Mesendoderm (in vitro differentiated cells): Measurements from ENCODE around the gene NPAS3.

Experiments used
- DNase-seq: peaks from one replicate; pipeline ENCODE4 v3.0.0; 2013
- H2AK5ac ChIP-seq: 2 replicates; pipeline ENCODE4 v1.6.1; 2013; ENCODE audit warnings: low read length, inconsistent platforms
- H2BK120ac ChIP-seq: 2 replicates; pipeline ENCODE4 v1.6.1; 2013; ENCODE audit warnings: low read depth, mild to moderate bottlenecking, low read length, moderate library complexity, mixed read lengths
- H2BK15ac ChIP-seq: replicated peaks from 2 replicates; pipeline ENCODE4 v1.6.1; 2013; ENCODE audit warnings: low read depth, mild to moderate bottlenecking, moderate library complexity
- H2BK5ac ChIP-seq: 2 replicates; pipeline ENCODE4 v1.6.1; 2013; ENCODE audit warnings: low read length, inconsistent platforms
- H3K18ac ChIP-seq: 2 replicates; pipeline ENCODE4 v1.6.1; 2013; ENCODE audit warnings: mild to moderate bottlenecking, low read length, mixed read lengths
- H3K23ac ChIP-seq: one replicate; pipeline ENCODE4 v1.6.1; 2013; ENCODE audit warnings: low read length
- H3K27ac ChIP-seq: 2 replicates; pipeline ENCODE4 v1.5.1; 2013; ENCODE audit warnings: low read depth, mild to moderate bottlenecking, inconsistent platforms, low read length, moderate library complexity
- H3K27me3 ChIP-seq: 2 replicates; pipeline ENCODE4 v1.6.1; 2013; ENCODE audit warnings: low read length, control low read depth, mild to moderate bottlenecking, inconsistent platforms; ENCODE audit not compliant: insufficient read depth, poor library complexity
- H3K36me3 ChIP-seq: 2 replicates; pipeline ENCODE4 v1.6.1; 2013; ENCODE audit warnings: low read length, inconsistent platforms; ENCODE audit not compliant: control insufficient read depth, insufficient read depth
- H3K4ac ChIP-seq: one replicate; pipeline ENCODE4 v1.6.1; 2013; ENCODE audit warnings: low read depth, mild to moderate bottlenecking, low read length, moderate library complexity
- H3K4me1 ChIP-seq: 2 replicates; pipeline ENCODE4 v1.6.1; 2013; ENCODE audit warnings: low read depth, low read length, inconsistent platforms; ENCODE audit not compliant: control insufficient read depth
- H3K4me2 ChIP-seq: 2 replicates; pipeline ENCODE4 v1.6.1; 2013; ENCODE audit warnings: low read length
- H3K4me3 ChIP-seq: 2 replicates; pipeline ENCODE4 v1.5.1; 2013; ENCODE audit warnings: mild to moderate bottlenecking, low read length
- H3K56ac ChIP-seq: one replicate; pipeline ENCODE4 v1.6.1; 2013; ENCODE audit warnings: low read length
- H3K79me1 ChIP-seq: 2 replicates; pipeline ENCODE4 v1.6.1; 2013; ENCODE audit warnings: low read length, inconsistent platforms
- H3K79me2 ChIP-seq: 2 replicates; pipeline ENCODE4 v1.6.1; 2013; ENCODE audit warnings: mild to moderate bottlenecking, low read length; ENCODE audit not compliant: control insufficient read depth, insufficient read depth
- H3K9ac ChIP-seq: 2 replicates; pipeline ENCODE4 v1.6.1; 2013; ENCODE audit warnings: low read length, inconsistent platforms
- H4K5ac ChIP-seq: one replicate; pipeline ENCODE4 v1.6.1; 2013; ENCODE audit warnings: low read length
- H4K8ac ChIP-seq: one replicate; pipeline ENCODE4 v1.6.1; 2013; ENCODE audit warnings: low read depth, mild to moderate bottlenecking, control low read depth, low read length, moderate library complexity
- WGBS: extraction: QIAGEN DNeasy Blood & Tissue Kit; methylation state at CpG from one replicate; pipeline ENCODE4 v1.1.7; 2013; ENCODE audit warnings: low lambda C conversion rate, missing lambda C conversion rate; ENCODE audit not compliant: insufficient coverage; ENCODE audit errors: extremely low coverage; 5-methylcytosine and 5-hydroxymethylcytosine counted together

The NPAS3 gene

DNA sequence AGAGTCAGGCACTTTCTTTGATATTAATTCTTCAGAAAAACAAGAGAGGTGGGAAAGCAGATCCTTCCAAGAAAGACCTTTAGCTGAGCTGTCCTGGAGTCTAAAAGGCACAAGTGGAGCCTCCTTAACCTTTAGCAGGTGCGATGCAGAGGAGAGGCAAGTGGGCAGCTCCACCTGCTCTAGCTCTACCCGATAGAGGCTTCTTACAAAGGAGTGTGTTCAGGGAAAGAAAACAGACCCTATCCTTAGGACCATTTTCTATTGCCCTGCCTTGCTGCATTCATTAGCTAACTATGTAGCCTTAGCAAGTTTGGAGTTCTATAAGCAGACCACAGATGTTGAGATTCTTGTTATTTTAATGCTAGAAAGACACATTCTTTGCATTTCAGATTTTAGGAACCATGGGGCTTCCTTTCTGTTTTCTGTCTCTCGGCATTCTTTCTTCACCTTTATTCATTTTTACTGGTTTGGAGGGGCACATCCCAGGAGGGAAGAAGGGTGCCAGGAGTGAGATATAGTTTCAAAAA is 797.7 kb downstream of the NPAS3 start:
- Histone ChIP-seq H3K27me3 (no peaks in the 10 kb centered on the region), H3K79me2 (no peaks in the 10 kb centered on the region), H3K4ac (no peak overlapping the region), H3K4me3 (no peak overlapping the region), H3K18ac (no peak overlapping the region), H3K4me1 (no peaks in the 10 kb centered on the region), H2BK15ac (no peak overlapping the region), H4K5ac (no peak overlapping the region), H3K9ac (no peak overlapping the region), H2BK5ac (no peak overlapping the region), H3K79me1 (no peaks in the 10 kb centered on the region), H3K23ac (no peak overlapping the region), H2AK5ac (no peak overlapping the region), H3K36me3 (no peaks in the 10 kb centered on the region), H4K8ac (no peak overlapping the region), H3K27ac (no peak overlapping the region), H3K4me2 (no peak overlapping the region), H3K56ac (no peak overlapping the region), H2BK120ac (no peak overlapping the region)
- WGBS = no CpG with 5 or more reads among the region's 3 CpGs
- DNase-seq = no peak

DNA sequence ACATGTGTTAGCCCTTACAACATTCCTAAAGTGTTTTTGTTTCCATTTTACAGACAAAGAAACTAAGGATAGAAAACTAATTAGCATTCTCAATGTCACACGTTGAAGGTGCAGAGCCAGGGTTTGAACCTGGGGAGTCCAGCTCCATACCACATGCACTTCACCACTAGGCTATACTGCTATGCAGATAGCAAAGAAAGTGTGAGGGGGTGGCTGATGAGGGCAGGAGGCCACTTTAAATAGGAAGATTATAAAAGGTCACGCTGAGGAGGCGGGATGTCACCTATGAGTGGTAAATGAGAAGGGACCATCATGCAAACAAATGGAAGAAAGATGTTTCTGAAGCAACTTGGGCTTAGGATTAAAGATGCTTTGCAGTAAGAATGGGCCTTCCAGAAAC is 798.3 kb downstream of the NPAS3 start:
- no peak overlapping the region for H2BK120ac ChIP-seq
- H4K5ac ChIP-seq = no peak overlapping the region
- H3K4ac ChIP-seq = no peak overlapping the region
- no peak overlapping the region for H2BK15ac ChIP-seq
- H4K8ac ChIP-seq = no peak overlapping the region
- no peak overlapping the region for H3K56ac ChIP-seq
- no peaks in the 10 kb centered on the region for H3K79me1 ChIP-seq
- no peak overlapping the region for H3K4me2 ChIP-seq
- no peaks in the 10 kb centered on the region for H3K79me2 ChIP-seq
- no peak overlapping the region for H2AK5ac ChIP-seq
- WGBS = no CpG with 5 or more reads among the region's 3 CpGs
- no peaks in the 10 kb centered on the region for H3K27me3 ChIP-seq
- no peak overlapping the region for H3K23ac ChIP-seq
- H3K9ac ChIP-seq = no peak overlapping the region
- no peaks in the 10 kb centered on the region for H3K4me1 ChIP-seq
- H3K36me3 ChIP-seq = no peaks in the 10 kb centered on the region
- H3K4me3 ChIP-seq = no peak overlapping the region
- no peak overlapping the region for H3K27ac ChIP-seq
- H3K18ac ChIP-seq = no peak overlapping the region
- DNase-seq = no peak
- H2BK5ac ChIP-seq = no peak overlapping the region

DNA sequence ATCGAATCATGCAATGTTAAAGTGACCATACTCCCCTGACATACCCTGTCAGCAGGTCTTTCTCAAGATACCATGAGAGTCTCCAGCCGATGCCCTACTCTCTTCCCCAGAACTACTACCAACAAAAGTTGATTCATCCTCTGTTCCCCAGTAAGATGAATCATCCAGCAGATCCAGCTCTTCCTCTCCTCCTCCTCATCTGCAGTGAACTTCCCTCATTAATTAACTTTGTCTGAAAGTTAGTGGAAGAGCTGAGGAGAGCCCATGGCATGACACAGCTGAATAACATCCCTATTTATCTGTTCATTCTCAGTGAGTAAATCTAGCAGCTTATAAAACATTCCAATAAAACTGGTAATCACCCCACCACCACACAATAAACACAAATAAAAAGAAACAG is 798.8 kb downstream of the NPAS3 start:
- H2BK120ac ChIP-seq = no peak overlapping the region
- H4K5ac ChIP-seq = no peak overlapping the region
- no peak overlapping the region for H4K8ac ChIP-seq
- no peak overlapping the region for H3K4ac ChIP-seq
- H2AK5ac ChIP-seq = no peak overlapping the region
- H3K4me1 ChIP-seq = no peaks in the 10 kb centered on the region
- no peak overlapping the region for H3K27ac ChIP-seq
- H3K36me3 ChIP-seq = no peaks in the 10 kb centered on the region
- H3K27me3 ChIP-seq = no peaks in the 10 kb centered on the region
- no peak overlapping the region for H3K56ac ChIP-seq
- H3K18ac ChIP-seq = no peak overlapping the region
- no peak for DNase-seq
- H3K4me2 ChIP-seq = no peak overlapping the region
- H3K79me2 ChIP-seq = no peaks in the 10 kb centered on the region
- no peak overlapping the region for H3K23ac ChIP-seq
- no peaks in the 10 kb centered on the region for H3K79me1 ChIP-seq
- WGBS = no CpG with 5 or more reads among the region's 2 CpGs
- H2BK5ac ChIP-seq = no peak overlapping the region
- no peak overlapping the region for H3K4me3 ChIP-seq
- no peak overlapping the region for H2BK15ac ChIP-seq
- H3K9ac ChIP-seq = no peak overlapping the region

DNA sequence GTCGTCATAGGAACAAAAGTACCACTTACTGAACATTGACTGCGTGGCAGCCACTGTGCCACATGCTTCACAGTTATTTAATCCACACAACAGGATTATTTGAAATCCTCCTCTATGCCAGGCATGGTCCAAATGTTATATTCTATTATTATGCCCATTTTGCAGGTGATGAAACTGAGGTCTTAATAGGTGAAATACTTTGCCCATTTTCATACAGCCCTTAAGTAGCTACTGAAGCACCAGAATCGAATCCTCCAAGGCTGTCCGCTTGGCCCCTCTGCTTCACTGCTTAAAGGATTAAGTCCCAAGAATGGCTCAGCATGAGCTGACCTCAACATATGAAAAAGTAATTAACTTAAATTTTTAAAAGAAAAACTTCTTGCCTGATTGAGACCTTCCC is 799.4 kb downstream of the NPAS3 start:
- Histone ChIP-seq H3K79me2 (no peaks in the 10 kb centered on the region), H3K4me2 (no peak overlapping the region), H3K23ac (no peak overlapping the region), H3K9ac (no peak overlapping the region), H3K18ac (no peak overlapping the region), H3K4me1 (no peaks in the 10 kb centered on the region), H3K4me3 (no peak overlapping the region), H2BK15ac (no peak overlapping the region), H3K27me3 (no peaks in the 10 kb centered on the region), H3K56ac (no peak overlapping the region), H3K36me3 (no peaks in the 10 kb centered on the region), H3K79me1 (no peaks in the 10 kb centered on the region), H2BK5ac (no peak overlapping the region), H4K5ac (no peak overlapping the region), H3K4ac (no peak overlapping the region), H4K8ac (no peak overlapping the region), H2BK120ac (no peak overlapping the region), H2AK5ac (no peak overlapping the region), H3K27ac (no peak overlapping the region)
- no peak for DNase-seq
- WGBS = no CpG with 5 or more reads among the region's 4 CpGs

DNA sequence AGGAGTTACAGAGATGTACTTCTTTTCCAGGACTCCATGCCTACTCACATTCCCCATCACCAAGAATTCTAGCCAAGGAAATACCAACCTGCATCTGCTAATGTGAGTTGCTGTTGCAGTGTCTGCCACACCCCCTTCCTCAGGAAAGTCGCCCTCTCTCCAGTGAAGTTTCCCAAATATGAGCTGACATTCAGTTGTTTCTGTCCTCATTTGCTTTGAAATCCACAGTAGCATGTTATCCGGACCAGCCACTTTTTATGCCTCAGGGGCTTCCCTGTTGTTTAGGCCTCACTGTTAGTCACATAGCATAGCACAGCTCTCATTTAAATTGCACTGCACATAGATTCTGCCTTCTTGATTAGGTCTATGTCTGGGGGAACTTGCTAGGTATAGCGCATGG is 799.8 kb downstream of the NPAS3 start:
- no CpG with 5 or more reads among the region's 3 CpGs for WGBS
- H3K9ac ChIP-seq = no peak overlapping the region
- no peak overlapping the region for H3K4me3 ChIP-seq
- H2BK5ac ChIP-seq = no peak overlapping the region
- H2AK5ac ChIP-seq = no peak overlapping the region
- no peaks in the 10 kb centered on the region for H3K79me2 ChIP-seq
- H2BK15ac ChIP-seq = no peak overlapping the region
- peak; percentile 11 for DNase-seq
- H2BK120ac ChIP-seq = no peak overlapping the region
- no peak overlapping the region for H4K8ac ChIP-seq
- H3K4me2 ChIP-seq = no peak overlapping the region
- no peak overlapping the region for H3K23ac ChIP-seq
- no peak overlapping the region for H3K27ac ChIP-seq
- no peak overlapping the region for H4K5ac ChIP-seq
- no peak overlapping the region for H3K4ac ChIP-seq
- no peaks in the 10 kb centered on the region for H3K4me1 ChIP-seq
- no peaks in the 10 kb centered on the region for H3K36me3 ChIP-seq
- H3K56ac ChIP-seq = no peak overlapping the region
- no peaks in the 10 kb centered on the region for H3K27me3 ChIP-seq
- no peaks in the 10 kb centered on the region for H3K79me1 ChIP-seq
- no peak overlapping the region for H3K18ac ChIP-seq

DNA sequence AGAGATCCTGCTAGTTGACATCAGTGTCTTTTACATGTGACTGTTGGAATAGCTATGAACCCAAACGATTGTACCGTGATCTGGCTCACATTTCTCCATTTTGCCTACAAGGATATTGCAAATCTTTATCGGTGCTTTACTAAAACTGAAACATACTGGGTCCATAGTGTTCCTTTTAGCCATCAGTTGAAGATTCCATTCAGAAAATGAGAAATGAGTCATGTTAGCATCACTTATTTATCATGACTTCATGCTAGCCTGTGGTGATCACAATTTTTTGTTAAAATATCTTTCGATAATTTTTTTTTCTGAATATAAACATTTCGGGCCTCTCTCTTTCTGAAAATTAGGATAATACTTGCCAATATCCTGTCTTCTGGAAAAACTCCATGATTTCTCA is 801.9 kb downstream of the NPAS3 start:
- Histone ChIP-seq H3K79me2 (no peaks in the 10 kb centered on the region), H3K36me3 (no peaks in the 10 kb centered on the region), H2BK5ac (no peak overlapping the region), H2BK120ac (no peak overlapping the region), H2BK15ac (no peak overlapping the region), H3K4me1 (no peaks in the 10 kb centered on the region), H3K23ac (no peak overlapping the region), H3K9ac (no peak overlapping the region), H3K4me2 (no peak overlapping the region), H3K56ac (no peak overlapping the region), H3K27ac (no peak overlapping the region), H3K79me1 (no peaks in the 10 kb centered on the region), H3K4ac (no peak overlapping the region), H4K8ac (no peak overlapping the region), H3K18ac (no peak overlapping the region), H4K5ac (no peak overlapping the region), H3K4me3 (no peak overlapping the region), H2AK5ac (no peak overlapping the region), H3K27me3 (no peaks in the 10 kb centered on the region)
- DNase-seq = no peak
- no CpG with 5 or more reads among the region's 5 CpGs for WGBS
